OCI-M2 (cell line): ENCODE measurements around the gene ORM2.

Source experiments
- DNase-seq: peaks from one replicate; lab custom pipeline; 2025; ENCODE audit not compliant: unreplicated experiment; lab: John Stamatoyannopoulos, UW

The ORM2 gene

GRCh38 chr9:114291886-114292590 is 37.6 kb upstream of the ORM2 start:
- DNase-seq: no peak

GRCh38 chr9:114294664-114295063 is 35.0 kb upstream of the ORM2 start:
- DNase-seq: no peak

- DNase-seq: no peak
Observed at GRCh38 chr9:114296338-114296737, 33.3 kb upstream of the ORM2 start.

GRCh38 chr9:114299286-114300152 is 30.1 kb upstream of the ORM2 start:
- no peak for DNase-seq

- DNase-seq: no peak
Observed at GRCh38 chr9:114300153-114300845, 29.4 kb upstream of the ORM2 start.

GRCh38 chr9:114300846-114301797 is 28.5 kb upstream of the ORM2 start:
- DNase-seq: no peak

GRCh38 chr9:114301798-114302565 is 27.7 kb upstream of the ORM2 start:
- no peak for DNase-seq

DNA sequence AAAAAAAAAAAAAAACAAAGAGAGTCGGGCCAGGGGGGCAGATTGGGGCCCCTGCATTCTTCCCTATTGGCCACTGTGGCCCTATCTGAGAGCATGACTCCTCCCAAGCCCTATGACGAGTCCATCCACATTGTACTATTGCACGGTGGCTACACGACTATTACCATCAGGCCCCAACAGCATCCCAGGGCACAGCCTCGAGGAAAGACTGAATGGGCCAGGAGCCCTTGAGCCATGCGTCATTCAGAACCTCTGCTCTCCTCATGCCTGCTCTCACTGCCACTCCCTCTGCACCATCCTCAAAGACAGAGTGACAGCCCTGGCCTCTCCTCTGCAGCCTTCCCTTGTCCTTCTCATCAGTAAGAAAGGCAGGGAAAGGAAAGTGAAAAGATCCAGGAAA is 26.9 kb upstream of the ORM2 start:
- no peak for DNase-seq

DNA sequence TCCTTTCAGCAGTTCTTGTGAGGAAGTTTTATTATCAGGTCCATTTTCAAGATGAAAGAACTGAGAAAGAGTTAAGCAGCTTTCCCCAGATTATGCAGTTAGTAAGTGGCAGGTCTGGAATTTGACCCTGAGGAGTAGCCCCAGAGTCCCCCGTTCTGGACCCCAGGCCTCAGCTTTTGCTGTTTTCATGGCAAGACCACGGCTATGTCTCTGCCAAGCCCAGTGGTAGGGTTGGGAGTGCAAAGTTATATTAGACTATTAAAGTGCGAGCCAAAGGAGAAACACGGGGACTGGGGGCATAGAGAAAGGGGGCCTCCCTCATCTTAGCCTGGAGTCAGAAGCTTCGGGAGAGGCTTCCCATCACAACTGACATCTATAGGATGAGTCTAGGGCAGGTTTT is 26.1 kb upstream of the ORM2 start:
- DNase-seq: no peak

- no peak for DNase-seq
Observed at GRCh38 chr9:114303977-114304376, 25.7 kb upstream of the ORM2 start.

- DNase-seq: no peak
Observed at GRCh38 chr9:114304416-114305188, 25.1 kb upstream of the ORM2 start.

- DNase-seq: no peak
Observed at GRCh38 chr9:114307899-114308267, 21.8 kb upstream of the ORM2 start.

DNA sequence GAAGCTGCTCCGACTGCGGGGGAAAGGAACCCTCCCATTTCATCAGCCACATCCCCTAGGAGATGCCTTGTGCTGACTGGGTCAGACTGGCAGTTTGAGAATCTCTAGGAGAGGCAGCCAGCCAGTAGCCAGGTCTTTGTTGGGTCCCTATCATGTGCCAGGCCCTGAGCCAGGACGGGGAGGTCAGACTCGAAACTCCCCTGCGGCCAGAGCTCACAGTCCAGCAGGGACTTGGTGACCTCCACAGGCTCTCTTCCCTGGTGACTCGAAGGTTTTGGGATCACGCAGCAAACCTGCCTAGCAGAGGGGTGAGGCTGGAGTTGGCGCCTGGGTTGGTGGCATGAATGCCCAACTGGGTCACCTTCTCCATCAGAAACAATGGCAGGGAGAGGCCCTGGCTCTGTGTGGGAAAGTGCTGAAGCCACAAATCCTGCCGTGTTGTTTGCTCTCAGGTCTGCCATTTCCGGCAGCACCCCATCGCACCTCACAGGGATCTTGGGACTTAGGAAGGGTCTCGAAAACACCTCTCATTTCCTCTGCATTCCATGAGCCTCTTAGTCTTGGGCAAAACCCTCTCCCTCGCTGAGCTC is 21.2 kb upstream of the ORM2 start:
- no peak for DNase-seq

GRCh38 chr9:114309096-114309495 is 20.6 kb upstream of the ORM2 start:
- no peak for DNase-seq

GRCh38 chr9:114310471-114311450 is 18.9 kb upstream of the ORM2 start:
- DNase-seq: no peak

GRCh38 chr9:114311571-114312512 is 17.8 kb upstream of the ORM2 start:
- no peak for DNase-seq

GRCh38 chr9:114312513-114312875 is 17.2 kb upstream of the ORM2 start:
- DNase-seq: no peak
